ENCODE results near the gene GPR108.
A peak's percentile ranks its signal among the peaks of the same experiment; 100 is the strongest.

The GPR108 gene

DNA sequence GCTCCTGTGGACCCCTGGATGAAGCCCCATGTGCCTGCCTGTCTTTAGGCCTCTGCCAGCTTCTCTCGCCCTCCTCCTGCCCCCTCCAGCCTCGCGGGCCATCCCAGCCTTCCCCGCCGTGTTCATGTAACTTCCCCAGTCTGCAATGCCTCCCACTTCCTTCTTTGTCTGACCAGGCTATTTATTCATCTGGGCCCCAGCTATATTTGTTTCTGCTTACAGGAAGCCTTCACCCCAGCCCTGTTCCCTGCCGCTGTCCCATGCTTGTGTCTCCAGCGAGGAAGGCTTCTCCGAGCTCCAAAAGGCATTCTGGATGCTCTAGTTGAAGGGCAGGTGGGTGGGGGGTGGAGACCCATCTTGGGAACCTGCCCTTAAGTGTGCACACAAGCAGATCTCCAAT lies 9.0 kb downstream of the GPR108 start:
- TF ChIP-seq TCF12 (IDR thresholded peaks at IDR 0.05; ENCODE audit: low read depth) (no peak), NFIC (IDR thresholded peaks at IDR 0.05) (no peak), FOXM1 (IDR thresholded peaks at IDR 0.05; ENCODE audit: borderline replicate concordance, low read depth) (no peak), YY1 (IDR thresholded peaks at IDR 0.05; ENCODE audit: low read depth) (no peak), REST (IDR thresholded peaks at IDR 0.05; ENCODE audit: low read depth) (no peak), USF1 (IDR thresholded peaks at IDR 0.05) (no peak), TEAD4 (IDR thresholded peaks at IDR 0.05) (no peak), TAF1 (IDR thresholded peaks at IDR 0.05; ENCODE audit: low read depth) (no peak), ZBTB7A (IDR thresholded peaks at IDR 0.05; ENCODE audit: low read depth) (no peak), EP300 (IDR thresholded peaks at IDR 0.05; ENCODE audit: borderline replicate concordance) (no peak), CREB1 (IDR thresholded peaks at IDR 0.05; ENCODE audit: low read depth) (no peak), RAD21 (IDR thresholded peaks at IDR 0.05; ENCODE audit: low read depth) (no peak), MAX (IDR thresholded peaks at IDR 0.05) (no peak), CEBPB (IDR thresholded peaks at IDR 0.05) (no peak), EGR1 (IDR thresholded peaks at IDR 0.05) (no peak)

GRCh38 chr19:6725513-6726231 lies 11.7 kb downstream of the GPR108 start:
- TF ChIP-seq CEBPB (IDR thresholded peaks at IDR 0.05), result no peak
- TF ChIP-seq CREB1 (IDR thresholded peaks at IDR 0.05; ENCODE audit: low read depth), result no peak

DNA sequence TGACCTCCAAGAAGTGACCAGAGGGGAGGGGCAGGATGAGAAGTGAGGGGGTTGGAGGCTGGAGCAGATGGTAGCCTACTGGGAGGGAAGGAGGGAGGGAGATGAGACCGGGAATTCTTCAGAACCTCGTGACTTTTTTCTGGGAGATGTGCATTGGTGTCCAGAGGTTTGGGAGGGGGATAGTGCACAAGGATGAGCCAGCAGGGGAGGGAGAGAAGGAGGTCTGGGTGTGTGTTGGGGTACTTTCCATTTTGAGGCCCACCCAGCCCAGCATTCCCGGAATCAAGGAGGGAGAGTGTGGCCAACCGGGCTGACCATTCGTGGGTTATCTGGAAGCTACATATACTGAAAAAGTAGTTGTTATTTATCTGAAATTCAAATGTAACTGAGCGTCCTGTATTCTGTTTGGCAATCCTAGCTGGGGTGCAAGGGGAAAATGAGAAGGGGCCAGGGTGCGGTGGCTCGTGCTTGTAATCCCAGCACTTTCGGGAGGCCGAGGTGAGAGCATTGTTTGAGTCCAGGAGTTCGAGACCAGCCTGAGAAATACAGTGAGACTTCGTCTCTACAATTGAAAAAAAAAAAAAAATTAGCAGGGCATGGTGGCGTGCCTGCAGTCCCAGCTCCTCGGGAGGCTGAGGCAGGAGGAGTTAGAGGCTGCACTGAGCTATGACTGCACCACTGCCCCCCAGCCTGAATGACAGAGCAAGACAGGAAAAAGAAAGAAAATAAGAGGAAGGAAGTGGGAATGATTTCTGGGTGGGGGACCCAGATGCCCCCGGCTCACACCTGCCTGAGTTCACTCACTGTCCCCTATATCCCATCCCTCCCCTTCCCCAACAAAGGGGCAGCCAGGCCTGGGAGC lies 12.5 kb downstream of the GPR108 start:
- TF ChIP-seq REST (IDR thresholded peaks at IDR 0.05; ENCODE audit: low read depth), result no peak
- no peak for TF ChIP-seq RAD21 (IDR thresholded peaks at IDR 0.05; ENCODE audit: low read depth)
- no peak for TF ChIP-seq YY1 (IDR thresholded peaks at IDR 0.05; ENCODE audit: low read depth)
- no peak for TF ChIP-seq TEAD4 (IDR thresholded peaks at IDR 0.05)
- no peak for TF ChIP-seq CEBPB (IDR thresholded peaks at IDR 0.05)
- TF ChIP-seq ZBTB7A (IDR thresholded peaks at IDR 0.05; ENCODE audit: low read depth), result no peak
- no peak for TF ChIP-seq EP300 (IDR thresholded peaks at IDR 0.05; ENCODE audit: borderline replicate concordance)
- TF ChIP-seq NFIC (IDR thresholded peaks at IDR 0.05), result no peak
- TF ChIP-seq CREB1 (IDR thresholded peaks at IDR 0.05; ENCODE audit: low read depth), result no peak
- TF ChIP-seq FOXM1 (IDR thresholded peaks at IDR 0.05; ENCODE audit: borderline replicate concordance, low read depth), result no peak
- no peak for TF ChIP-seq TAF1 (IDR thresholded peaks at IDR 0.05; ENCODE audit: low read depth)
- no peak for TF ChIP-seq TCF12 (IDR thresholded peaks at IDR 0.05; ENCODE audit: low read depth)
- TF ChIP-seq USF1 (IDR thresholded peaks at IDR 0.05), result no peak
- TF ChIP-seq MAX (IDR thresholded peaks at IDR 0.05), result no peak
- no peak for TF ChIP-seq EGR1 (IDR thresholded peaks at IDR 0.05)

- TF ChIP-seq USF1 (IDR thresholded peaks at IDR 0.05) (no peak), TCF12 (IDR thresholded peaks at IDR 0.05; ENCODE audit: low read depth) (no peak), NFIC (IDR thresholded peaks at IDR 0.05) (no peak), FOXM1 (IDR thresholded peaks at IDR 0.05; ENCODE audit: borderline replicate concordance, low read depth) (no peak), RAD21 (IDR thresholded peaks at IDR 0.05; ENCODE audit: low read depth) (no peak), ZBTB7A (IDR thresholded peaks at IDR 0.05; ENCODE audit: low read depth) (no peak), EGR1 (IDR thresholded peaks at IDR 0.05) (no peak)
These were observed 13.6 kb downstream of the GPR108 start for GRCh38 chr19:6723738-6724137.

DNA sequence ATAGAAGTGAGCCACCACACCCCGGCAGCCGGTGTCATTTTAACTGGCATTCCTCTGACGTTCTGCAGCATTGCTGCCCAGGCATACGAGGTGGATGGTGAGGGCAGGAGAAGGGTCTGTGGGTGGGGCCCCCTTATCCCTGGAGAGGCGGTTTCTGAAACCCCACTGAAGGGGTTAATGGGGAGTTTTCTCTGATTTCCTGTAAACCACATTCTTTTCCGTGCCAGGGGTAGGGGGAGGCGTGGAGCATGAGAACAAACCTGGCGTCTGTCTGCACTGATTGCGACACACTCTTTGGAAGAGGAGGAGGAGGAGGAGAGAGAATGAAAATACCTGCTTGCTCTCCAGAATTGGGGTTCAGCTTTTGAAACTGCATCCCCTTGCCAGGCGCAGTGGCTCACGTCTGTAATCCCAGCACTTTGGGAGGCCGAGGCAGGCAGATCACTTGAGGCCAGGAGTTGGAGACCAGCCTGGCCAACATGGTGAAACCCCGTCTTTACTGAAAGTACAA lies 14.2 kb downstream of the GPR108 start:
- TF ChIP-seq ZBTB7A (IDR thresholded peaks at IDR 0.05; ENCODE audit: low read depth) (peak; percentile 55; the same call in 1 of the 2 replicates), CEBPB (IDR thresholded peaks at IDR 0.05) (peak; percentile 99), USF1 (IDR thresholded peaks at IDR 0.05) (no peak), CREB1 (IDR thresholded peaks at IDR 0.05; ENCODE audit: low read depth) (no peak), MAX (IDR thresholded peaks at IDR 0.05) (no peak), REST (IDR thresholded peaks at IDR 0.05; ENCODE audit: low read depth) (no peak), FOXM1 (IDR thresholded peaks at IDR 0.05; ENCODE audit: borderline replicate concordance, low read depth) (no peak), TEAD4 (IDR thresholded peaks at IDR 0.05) (no peak), NFIC (IDR thresholded peaks at IDR 0.05) (no peak), TCF12 (IDR thresholded peaks at IDR 0.05; ENCODE audit: low read depth) (no peak), RAD21 (IDR thresholded peaks at IDR 0.05; ENCODE audit: low read depth) (no peak), EP300 (IDR thresholded peaks at IDR 0.05; ENCODE audit: borderline replicate concordance) (no peak), TAF1 (IDR thresholded peaks at IDR 0.05; ENCODE audit: low read depth) (no peak)
